ENCODE data around the gene GDF7.

GDF7 gene

DNA sequence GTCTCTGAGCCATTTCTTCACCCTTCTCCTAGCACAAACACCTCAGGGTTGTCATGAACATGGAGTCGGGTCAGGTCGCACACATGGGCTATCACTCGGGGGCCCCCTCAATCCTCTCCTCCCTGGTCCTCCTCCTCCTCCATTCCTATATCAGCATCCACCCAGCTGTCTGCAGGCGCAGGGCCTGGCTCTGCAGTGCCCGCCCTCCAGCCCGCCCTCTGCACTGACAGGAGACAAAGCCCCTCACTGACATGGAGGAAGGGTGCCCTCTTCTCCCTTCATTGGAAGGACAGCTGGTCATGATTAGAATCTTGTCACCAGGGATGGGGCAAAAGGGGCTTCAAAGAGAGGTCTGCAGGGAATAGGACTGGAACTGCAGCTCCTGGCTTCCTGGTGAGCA lies 37.8 kb upstream of the GDF7 start:
- TF ChIP-seq, protein P1, sequence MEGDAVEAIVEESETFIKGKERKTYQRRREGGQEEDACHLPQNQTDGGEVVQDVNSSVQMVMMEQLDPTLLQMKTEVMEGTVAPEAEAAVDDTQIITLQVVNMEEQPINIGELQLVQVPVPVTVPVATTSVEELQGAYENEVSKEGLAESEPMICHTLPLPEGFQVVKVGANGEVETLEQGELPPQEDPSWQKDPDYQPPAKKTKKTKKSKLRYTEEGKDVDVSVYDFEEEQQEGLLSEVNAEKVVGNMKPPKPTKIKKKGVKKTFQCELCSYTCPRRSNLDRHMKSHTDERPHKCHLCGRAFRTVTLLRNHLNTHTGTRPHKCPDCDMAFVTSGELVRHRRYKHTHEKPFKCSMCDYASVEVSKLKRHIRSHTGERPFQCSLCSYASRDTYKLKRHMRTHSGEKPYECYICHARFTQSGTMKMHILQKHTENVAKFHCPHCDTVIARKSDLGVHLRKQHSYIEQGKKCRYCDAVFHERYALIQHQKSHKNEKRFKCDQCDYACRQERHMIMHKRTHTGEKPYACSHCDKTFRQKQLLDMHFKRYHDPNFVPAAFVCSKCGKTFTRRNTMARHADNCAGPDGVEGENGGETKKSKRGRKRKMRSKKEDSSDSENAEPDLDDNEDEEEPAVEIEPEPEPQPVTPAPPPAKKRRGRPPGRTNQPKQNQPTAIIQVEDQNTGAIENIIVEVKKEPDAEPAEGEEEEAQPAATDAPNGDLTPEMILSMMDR (IDR thresholded peaks at IDR 0.05; ENCODE audit: low read depth, low read length), result no peak
- no peak overlapping the region for H3K4me3 ChIP-seq (replicated peaks in 1 of 2; ENCODE audit: low read depth in 2 of 2, low read length in 2 of 2)

DNA sequence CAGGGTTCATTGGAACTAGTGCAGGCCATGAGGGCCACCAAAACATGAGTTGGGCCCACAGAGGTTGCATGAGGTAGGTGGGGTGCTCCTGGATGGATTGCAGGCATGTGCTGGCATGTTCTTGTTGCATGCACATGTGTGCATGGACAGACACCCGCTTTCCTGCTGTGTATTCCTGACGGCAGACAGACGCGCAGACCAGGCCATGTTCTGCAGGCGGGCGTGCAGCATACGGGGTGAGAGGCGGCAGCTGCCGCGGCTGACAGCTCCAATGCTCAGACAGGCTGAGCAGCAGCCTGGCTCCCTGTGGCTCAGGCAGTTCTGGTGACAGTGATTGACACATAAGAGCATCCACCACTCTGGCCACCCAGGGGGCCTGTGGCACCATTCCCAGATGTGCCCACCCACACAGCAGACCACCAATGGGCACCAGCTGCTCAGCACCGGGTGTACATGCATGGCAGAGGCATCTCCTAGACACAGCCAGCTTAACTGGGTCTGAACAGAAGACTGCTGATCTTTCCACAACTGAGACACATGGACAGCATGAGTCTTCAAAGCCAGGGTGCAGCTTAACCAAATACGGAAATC lies 37.3 kb upstream of the GDF7 start:
- DNase-seq (ENCODE audit: low read depth in 2 of 2), result no peak
- H3K4me3 ChIP-seq (replicated peaks in 1 of 2; ENCODE audit: low read depth in 2 of 2, low read length in 2 of 2), result no peak overlapping the region
- TF ChIP-seq, protein P1 (IDR thresholded peaks at IDR 0.05; ENCODE audit: low read depth, low read length), result no peak

More for the DNA sequence above, 37.8 kb upstream of the GDF7 start:
- DNase-seq (ENCODE audit: low read depth in 2 of 2), result no peak

GRCh38 chr2:20630967-20631366 lies 36.0 kb upstream of the GDF7 start:
- no peak for DNase-seq (ENCODE audit: low read depth in 2 of 2)
- no peak overlapping the region for H3K4me3 ChIP-seq (replicated peaks in 1 of 2; ENCODE audit: low read depth in 2 of 2, low read length in 2 of 2)
- TF ChIP-seq, protein P1 (IDR thresholded peaks at IDR 0.05; ENCODE audit: low read depth, low read length), result no peak

- no peak for DNase-seq (ENCODE audit: low read depth in 2 of 2)
- no peak overlapping the region for H3K4me3 ChIP-seq (replicated peaks in 1 of 2; ENCODE audit: low read depth in 2 of 2, low read length in 2 of 2)
- TF ChIP-seq, protein P1 (IDR thresholded peaks at IDR 0.05; ENCODE audit: low read depth, low read length), result no peak
Measured at GRCh38 chr2:20631617-20632307, 35.2 kb upstream of the GDF7 start.

- TF ChIP-seq, protein P1 (IDR thresholded peaks at IDR 0.05; ENCODE audit: low read depth, low read length), result no peak
- DNase-seq (ENCODE audit: low read depth in 2 of 2), result no peak
- no peak overlapping the region for H3K4me3 ChIP-seq (replicated peaks in 1 of 2; ENCODE audit: low read depth in 2 of 2, low read length in 2 of 2)
Measured at GRCh38 chr2:20632446-20632990, 34.4 kb upstream of the GDF7 start.

DNA sequence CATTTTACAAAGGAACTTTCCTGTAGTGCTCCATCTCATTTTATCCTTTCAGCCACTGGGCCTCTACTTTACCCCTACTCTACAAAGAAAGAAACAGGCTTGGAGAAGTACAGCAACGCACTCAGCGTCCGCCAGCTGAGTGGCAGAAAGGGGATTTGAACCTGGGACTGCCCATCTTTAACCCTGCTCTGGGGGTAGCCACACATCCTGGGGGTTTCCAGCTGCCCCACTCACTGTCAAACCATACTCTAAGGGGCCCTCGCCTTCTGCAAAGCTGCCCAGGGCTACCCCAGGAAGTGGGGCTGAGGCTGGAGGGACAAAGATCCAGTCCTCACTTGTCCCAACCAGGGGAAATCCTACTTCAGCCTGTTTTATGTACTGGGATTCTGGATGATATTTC lies 33.9 kb upstream of the GDF7 start:
- TF ChIP-seq, protein P1 (IDR thresholded peaks at IDR 0.05; ENCODE audit: low read depth, low read length), result no peak
- DNase-seq (ENCODE audit: low read depth in 2 of 2), result no peak
- no peak overlapping the region for H3K4me3 ChIP-seq (replicated peaks in 1 of 2; ENCODE audit: low read depth in 2 of 2, low read length in 2 of 2)

Data from cardiac fibroblast (primary cell).